Transverse colon (tissue), 4 donors: ENCODE measurements around the gene ARPP21.

Experiments
- POLR2AphosphoS5 ChIP-seq, 3 donors: sonication (generic); formaldehyde crosslinking; IDR thresholded peaks; one replicate each; pipeline ENCODE4 v1.6.1; 2016; ENCODE audit warnings: antibody characterized with exemption in 3 of 3
- TF ChIP-seq, protein P1 (sequence below), 5 experiments: fragments of 200-600 bp in 3 of 5; fragments of 450-650 bp in 2 of 5; sonication (generic) in 3 of 5; IDR thresholded peaks; 1 replicate in 2 of 5; 2 replicates in 3 of 5; pipeline ENCODE4 v1.5.1; 2016 to 2017; ENCODE audit warnings: antibody characterized with exemption in 5 of 5, inconsistent platforms in 3 of 5, mild to moderate bottlenecking in 2 of 5, moderate library complexity in 1 of 5

DNA sequence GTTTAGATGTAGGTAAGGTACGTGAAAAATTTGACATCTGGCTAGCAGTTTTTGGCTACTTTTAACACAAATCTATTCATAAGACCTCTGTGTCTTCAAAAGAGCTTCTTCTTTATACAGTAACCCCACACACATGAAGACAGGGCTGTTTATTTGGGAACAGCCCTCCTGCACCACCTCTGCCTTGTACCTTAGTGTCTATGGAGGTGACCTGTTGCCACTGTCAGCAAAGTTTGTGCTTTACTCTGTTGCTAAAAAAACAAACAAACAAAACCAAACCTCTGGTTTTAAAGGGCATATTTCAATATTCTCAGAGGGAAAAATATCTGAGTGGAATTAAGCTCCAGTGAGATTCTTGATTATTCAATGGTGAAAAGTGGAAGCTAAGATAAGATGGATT, 122.0 kb downstream of the ARPP21 start:
- TF ChIP-seq POLR2AphosphoS5 (IDR thresholded peaks at IDR 0.05) = no peak
- TF ChIP-seq, protein P1, sequence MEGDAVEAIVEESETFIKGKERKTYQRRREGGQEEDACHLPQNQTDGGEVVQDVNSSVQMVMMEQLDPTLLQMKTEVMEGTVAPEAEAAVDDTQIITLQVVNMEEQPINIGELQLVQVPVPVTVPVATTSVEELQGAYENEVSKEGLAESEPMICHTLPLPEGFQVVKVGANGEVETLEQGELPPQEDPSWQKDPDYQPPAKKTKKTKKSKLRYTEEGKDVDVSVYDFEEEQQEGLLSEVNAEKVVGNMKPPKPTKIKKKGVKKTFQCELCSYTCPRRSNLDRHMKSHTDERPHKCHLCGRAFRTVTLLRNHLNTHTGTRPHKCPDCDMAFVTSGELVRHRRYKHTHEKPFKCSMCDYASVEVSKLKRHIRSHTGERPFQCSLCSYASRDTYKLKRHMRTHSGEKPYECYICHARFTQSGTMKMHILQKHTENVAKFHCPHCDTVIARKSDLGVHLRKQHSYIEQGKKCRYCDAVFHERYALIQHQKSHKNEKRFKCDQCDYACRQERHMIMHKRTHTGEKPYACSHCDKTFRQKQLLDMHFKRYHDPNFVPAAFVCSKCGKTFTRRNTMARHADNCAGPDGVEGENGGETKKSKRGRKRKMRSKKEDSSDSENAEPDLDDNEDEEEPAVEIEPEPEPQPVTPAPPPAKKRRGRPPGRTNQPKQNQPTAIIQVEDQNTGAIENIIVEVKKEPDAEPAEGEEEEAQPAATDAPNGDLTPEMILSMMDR (IDR thresholded peaks at IDR 0.05) = no peak
